ENCODE data around the gene CD177.

DNA sequence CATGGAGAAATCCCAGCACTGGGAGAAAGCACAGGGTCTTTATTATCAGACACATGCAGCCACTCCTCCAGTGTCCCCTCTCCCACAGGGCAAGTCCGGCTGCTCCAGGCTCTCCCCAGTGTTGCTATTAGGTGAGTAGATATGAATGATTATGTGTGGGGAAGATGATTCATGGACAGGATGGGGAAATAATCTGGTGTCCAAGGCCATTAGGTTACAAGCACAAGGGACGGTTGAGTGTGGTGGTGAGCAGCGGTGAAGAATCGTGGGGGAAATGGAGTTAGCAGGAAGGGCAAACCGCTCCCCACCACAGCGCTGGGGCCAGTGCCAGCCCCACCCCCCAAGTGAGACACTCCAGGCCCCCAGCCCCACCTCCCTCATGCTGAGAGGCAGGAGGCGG is 19.0 kb downstream of the CD177 start:
- TF ChIP-seq, protein P1, sequence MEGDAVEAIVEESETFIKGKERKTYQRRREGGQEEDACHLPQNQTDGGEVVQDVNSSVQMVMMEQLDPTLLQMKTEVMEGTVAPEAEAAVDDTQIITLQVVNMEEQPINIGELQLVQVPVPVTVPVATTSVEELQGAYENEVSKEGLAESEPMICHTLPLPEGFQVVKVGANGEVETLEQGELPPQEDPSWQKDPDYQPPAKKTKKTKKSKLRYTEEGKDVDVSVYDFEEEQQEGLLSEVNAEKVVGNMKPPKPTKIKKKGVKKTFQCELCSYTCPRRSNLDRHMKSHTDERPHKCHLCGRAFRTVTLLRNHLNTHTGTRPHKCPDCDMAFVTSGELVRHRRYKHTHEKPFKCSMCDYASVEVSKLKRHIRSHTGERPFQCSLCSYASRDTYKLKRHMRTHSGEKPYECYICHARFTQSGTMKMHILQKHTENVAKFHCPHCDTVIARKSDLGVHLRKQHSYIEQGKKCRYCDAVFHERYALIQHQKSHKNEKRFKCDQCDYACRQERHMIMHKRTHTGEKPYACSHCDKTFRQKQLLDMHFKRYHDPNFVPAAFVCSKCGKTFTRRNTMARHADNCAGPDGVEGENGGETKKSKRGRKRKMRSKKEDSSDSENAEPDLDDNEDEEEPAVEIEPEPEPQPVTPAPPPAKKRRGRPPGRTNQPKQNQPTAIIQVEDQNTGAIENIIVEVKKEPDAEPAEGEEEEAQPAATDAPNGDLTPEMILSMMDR (IDR thresholded peaks at IDR 0.05): no peak
- no peak for TF ChIP-seq EP300 (IDR thresholded peaks at IDR 0.05)
- TF ChIP-seq POLR2AphosphoS5 (IDR thresholded peaks at IDR 0.05): no peak
